DMS114 treated with DMSO at 0.1 percent for 48 hours (cell line): ENCODE results near the gene AMD1.

Source experiments
- DNase-seq: peaks from one replicate; lab custom pipeline; 2025; ENCODE audit not compliant: unreplicated experiment; lab: John Stamatoyannopoulos, UW

AMD1 gene

DNA sequence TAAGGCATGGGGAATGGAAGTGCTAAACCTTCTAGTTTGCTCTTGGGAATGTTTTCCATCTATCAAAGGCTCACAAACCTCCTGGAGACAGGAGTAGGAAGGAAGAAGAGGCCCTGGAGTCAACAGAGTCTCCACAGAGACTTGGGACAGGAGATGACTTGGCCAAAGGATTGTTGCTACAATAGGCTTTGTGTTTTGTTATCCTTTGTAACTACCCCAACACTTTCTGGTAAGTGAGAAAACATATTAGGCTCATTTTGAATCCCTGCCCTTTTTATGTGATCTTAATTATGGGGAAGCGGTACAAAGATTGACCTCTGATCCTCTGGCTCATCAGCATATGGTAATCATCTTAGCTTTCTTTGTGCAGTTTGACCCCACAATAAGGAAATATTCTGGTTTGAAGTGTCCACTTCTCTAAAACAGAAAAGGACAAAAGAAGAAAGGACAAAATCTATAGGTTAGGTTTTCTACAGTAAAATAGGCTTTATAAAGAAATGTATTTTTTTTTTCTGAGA, 59.9 kb downstream of the AMD1 start:
- no peak for DNase-seq

DNA sequence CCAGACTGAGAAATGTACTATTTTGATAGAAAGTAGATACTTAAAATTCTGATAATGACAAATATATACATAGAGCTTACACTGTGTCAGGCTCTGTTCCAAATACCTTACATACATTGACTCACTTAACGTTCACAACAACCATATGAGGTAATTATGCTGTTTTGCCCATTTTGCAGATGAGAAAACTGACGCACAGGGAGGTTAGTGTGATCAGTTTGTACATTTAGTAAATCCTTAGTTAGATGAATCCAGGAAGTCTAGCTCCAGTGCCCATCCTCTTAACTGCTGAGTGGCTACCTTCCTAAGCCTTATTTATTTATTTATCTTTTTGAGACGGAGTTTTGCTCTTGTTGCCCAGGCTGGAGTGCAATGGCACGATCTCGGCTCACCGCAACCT, 60.6 kb downstream of the AMD1 start:
- no peak for DNase-seq

DNA sequence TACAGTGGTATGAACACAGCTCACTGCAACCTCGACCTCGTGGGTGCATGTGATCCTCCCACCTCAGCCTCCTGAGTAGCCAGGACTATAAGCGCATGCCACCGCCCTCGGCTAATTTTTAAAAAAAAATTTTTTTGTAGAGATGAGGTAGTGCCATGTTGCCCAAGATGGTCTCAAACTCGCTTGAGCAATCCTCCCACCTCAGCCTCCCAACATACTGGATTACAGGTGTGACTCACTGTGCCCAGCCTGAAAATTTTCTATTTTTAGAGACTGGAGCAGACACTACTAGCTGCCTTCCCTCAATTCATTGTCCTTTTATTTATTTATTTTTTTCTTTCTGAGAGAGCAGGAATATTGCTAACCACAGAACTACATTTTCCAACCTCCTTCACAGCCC, 63.6 kb downstream of the AMD1 start:
- no peak for DNase-seq

DNA sequence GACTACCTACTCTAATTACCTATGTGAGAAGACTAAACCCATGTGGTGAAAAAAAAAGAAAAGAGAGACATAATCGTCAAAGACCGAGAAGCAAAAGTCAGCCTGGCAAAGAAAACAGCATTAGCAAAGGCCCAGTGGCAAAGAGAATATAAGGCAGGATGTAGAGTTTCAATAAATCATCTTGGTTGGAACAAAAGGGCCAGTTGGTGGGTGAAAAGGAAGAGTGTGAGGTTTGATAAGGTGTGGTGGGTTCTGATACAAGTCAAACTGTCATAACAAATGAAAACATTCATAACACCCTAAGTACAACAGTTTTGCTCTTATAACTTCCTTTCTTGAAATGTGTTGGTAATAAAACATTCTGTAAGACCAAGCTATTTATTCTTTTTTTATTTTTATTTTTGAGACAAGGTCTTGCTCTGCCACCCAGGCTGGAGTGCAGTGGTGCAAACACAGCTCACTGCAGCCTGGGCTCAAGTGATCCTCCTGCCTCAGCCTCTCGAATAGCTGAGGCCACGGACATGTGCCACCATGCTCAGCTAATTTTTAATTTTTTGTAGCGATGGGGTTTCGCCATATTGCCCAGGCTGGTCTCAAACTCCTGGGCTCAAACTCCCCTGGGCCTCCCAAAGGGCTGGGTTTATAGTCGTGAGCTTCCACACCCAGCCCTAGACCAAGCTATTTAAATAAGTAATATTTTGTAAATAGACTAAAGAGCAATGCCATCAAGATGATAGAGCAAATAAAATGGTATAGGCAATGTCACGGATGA, 65.0 kb downstream of the AMD1 start:
- DNase-seq: no peak

DNA sequence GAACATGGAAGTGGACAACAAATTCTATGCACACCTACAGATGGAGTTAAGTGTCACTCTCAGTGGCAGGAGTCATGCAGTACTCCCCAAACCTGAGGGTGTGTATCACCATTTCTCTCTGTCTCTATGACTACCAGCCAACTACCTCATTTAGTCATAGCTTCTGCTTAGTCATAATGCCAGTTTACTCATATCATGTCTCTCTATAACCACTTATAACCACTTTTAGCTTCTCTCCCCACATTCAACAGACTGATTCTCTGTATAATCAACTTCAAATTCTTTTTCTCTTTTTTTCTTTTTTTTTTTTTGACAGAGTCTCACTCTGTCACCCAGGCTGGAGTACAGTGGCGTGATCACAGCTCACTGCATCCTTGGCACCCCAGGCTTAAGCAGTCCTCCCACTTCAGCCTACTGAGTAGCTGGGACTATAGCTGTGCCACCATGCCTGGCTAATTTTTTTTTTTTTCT, 70.1 kb downstream of the AMD1 start:
- no peak for DNase-seq
